ENCODE measurements around the gene U2AF1.
"Not testable (repeated sequence)": the region's sequence is repeated elsewhere in the genome, so short reads cannot be mapped to it uniquely, and the experiment has no call there.

DNA sequence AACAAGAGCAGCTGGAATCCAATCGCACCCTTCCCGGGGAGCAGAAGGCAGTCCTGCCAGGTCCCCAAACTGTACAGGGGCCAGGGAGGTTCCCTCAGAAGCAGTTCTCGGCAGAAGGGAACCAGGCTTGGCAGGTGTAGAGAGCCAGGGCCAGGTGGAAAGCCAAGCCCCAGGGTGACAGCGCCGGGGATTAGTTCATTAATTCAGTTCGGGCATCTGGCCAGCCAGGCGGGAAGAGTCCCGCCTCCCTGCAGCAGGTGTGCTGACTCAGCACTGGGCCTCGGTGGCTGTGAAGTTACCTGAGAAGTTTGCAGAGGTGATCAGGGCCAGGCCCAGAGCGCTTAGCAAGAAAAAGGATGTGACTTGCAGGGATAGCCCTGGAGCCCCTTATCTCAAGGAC lies 37.7 kb downstream of the U2AF1 start:
- not testable (repeated sequence) for TF ChIP-seq ZNF644 (tag; IDR thresholded peaks at IDR 0.05; ENCODE audit: low read depth); CEBPG (CRISPR knock-in tag; IDR thresholded peaks at IDR 0.05); CEBPG (tag; conservative IDR thresholded peaks at IDR 0.05 in 1 of 2, IDR thresholded peaks at IDR 0.05 in 1 of 2); ZNF263 (CRISPR knock-in tag; IDR thresholded peaks at IDR 0.05; ENCODE audit: borderline replicate concordance); FOXM1 (IDR thresholded peaks at IDR 0.05; ENCODE audit: low read depth); FOXM1 (CRISPR knock-in tag; IDR thresholded peaks at IDR 0.05; ENCODE audit: low read depth); ZNF124 (CRISPR knock-in tag; IDR thresholded peaks at IDR 0.05); HDAC6 (IDR thresholded peaks at IDR 0.05; ENCODE audit: low read depth, low read length); HNRNPL (IDR thresholded peaks at IDR 0.05; ENCODE audit: low read depth, low read length); EP300 (IDR thresholded peaks at IDR 0.05; ENCODE audit: low read length); U2AF1 (optimal IDR thresholded peaks at IDR 0.05; ENCODE audit: low read depth, low read length); ETV6 (IDR thresholded peaks at IDR 0.05; ENCODE audit: borderline replicate concordance in 1 of 2, low read depth in 2 of 2, low read length in 1 of 2); ETV6 (CRISPR knock-in tag; IDR thresholded peaks at IDR 0.05; ENCODE audit: borderline replicate concordance); ZNF586 (CRISPR knock-in tag; conservative IDR thresholded peaks at IDR 0.05)
- TF ChIP-seq, protein P1, sequence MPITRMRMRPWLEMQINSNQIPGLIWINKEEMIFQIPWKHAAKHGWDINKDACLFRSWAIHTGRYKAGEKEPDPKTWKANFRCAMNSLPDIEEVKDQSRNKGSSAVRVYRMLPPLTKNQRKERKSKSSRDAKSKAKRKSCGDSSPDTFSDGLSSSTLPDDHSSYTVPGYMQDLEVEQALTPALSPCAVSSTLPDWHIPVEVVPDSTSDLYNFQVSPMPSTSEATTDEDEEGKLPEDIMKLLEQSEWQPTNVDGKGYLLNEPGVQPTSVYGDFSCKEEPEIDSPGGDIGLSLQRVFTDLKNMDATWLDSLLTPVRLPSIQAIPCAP (CRISPR knock-in tag; IDR thresholded peaks at IDR 0.05; ENCODE audit: borderline replicate concordance), result not testable (repeated sequence)
- TF ChIP-seq, protein P2, sequence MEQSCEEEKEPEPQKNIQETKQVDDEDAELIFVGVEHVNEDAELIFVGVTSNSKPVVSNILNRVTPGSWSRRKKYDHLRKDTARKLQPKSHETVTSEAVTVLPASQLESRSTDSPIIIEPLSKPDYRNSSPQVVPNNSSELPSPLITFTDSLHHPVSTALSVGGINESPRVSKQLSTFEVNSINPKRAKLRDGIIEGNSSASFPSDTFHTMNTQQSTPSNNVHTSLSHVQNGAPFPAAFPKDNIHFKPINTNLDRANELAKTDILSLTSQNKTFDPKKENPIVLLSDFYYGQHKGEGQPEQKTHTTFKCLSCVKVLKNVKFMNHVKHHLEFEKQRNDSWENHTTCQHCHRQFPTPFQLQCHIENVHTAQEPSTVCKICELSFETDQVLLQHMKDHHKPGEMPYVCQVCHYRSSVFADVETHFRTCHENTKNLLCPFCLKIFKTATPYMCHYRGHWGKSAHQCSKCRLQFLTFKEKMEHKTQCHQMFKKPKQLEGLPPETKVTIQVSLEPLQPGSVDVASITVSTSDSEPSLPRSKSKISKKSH (CRISPR knock-in tag; IDR thresholded peaks at IDR 0.05), result not testable (repeated sequence)
